HG02885 (cell line): Measurements from ENCODE around the gene NEAT1.

Experiments
- ATAC-seq: cut with Tn5 transposase; IDR thresholded peaks from one replicate; pipeline ENCODE4 v1.9.1; 2021; ENCODE audit warnings: mild to moderate bottlenecking; ENCODE audit not compliant: unreplicated experiment, poor library complexity

The NEAT1 gene

GRCh38 chr11:65432100-65432650, 9.6 kb downstream of the NEAT1 start:
- no peak for ATAC-seq

DNA sequence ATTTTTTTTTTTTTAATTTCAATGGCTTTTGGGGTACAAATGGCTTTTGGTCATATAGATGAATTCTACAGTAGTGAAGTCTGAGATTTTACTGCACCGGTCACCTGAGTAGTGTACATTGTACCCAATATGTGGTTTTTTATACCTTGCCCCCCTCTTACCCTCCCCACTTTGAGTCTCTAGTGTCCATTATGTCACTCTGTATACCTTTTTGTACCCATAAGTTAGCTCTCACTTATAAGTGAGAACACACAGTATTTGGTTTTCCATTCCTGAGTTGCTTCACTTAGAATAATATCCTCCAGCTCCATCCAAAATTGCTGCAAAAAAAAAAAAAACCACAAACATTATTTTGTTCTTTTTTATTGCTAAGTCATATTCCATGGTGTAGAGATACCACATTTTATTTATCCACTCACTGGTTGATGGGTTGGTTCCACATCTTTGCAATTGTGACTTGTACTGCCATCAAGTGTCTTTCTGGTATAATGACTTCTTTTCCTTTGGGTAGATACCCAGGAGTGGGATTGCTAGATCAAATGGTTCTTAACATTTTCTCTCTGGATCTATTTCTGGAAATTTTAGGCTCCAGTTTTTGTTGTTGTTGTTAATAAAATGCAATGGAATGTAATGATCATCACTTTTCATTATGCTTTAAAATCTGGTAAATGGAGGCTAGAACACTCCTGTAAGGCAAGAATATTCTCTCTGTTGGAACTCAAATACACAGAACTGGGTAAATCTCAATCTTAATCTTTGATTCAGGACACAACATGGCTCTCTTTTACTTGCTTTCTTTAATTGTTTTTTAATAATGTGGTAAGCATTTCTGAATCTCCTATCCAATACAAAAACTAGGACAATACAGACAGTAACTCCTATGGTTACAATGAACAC, 10.3 kb downstream of the NEAT1 start:
- no peak for ATAC-seq

DNA sequence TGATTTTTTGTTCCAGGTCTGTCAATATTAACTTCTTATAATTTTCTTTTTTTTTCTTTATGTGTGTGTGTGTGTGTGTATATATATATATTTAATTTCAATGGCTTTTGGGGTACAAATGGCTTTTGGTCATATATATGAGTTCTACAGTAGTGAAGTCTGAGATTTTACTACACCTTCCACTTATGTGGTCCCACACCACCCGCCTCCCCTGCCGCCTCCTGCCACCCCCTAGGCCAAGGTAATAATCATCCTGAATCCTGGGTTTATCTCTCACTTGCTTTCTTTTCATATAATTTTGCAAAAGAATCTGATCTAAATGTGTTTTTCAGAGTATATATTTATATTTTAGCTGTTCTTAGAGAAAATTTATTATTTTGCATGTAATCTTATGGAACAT, 11.1 kb downstream of the NEAT1 start:
- ATAC-seq: no peak

DNA sequence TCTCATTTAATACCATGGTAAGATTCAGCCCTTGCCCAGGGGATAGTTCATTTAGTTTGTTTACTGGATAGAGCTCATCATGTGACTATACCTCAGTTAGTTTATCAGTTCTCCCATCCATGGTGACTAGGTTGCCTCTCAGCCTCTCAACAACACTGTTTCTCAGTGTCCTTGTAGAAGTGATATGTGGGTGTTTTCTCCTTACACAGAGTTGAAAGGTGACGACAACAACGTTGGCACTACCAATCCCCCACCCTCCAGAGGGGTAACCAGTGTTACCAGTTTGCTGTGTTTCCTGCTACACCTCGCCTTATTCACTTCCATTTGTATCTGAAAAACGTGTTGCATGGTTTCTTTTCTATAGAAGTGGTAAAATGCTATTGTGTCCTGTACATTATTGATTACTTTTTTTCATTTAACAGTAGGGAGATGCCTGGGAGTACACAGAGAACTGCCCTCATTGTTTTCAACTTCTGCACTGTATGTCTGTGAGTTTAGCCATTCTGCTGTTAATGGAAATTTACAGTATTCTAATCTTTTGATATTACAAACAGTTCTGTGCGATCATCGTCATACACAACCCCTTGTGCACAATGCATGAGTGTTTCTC, 11.6 kb downstream of the NEAT1 start:
- no peak for ATAC-seq

DNA sequence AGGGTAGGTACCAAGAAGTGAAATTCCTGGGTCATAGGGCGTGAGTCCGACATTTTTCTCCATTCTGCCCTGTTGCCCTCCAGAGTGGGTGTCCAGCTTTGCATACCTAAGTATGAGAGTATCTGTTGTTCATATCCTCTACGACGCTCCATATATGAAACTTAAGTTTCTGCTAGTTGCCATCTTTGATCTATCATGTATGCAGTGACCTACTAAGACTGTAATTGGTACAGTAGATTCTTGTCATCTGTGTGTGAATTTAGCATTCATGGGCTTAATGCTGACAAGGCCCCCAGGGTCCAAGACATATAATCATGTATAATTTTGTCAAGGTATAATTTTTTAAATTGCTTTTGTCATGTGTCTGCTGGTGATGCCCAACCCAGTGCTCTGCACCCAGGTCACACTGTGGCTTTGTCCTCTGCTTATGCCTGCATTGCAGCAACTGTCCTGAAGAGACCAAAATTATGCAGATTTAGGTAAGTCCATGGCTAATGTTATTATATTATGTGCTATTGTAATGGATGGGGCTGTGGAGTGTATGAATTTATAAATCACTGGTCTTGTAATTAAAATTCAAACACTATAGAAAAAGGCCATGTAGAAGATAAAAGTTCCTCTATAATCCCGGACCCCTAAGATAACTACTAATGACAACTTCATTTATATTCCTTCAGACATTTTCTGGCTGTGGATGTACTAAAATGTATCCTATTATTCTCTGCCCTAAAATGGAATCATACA, 12.2 kb downstream of the NEAT1 start:
- no peak for ATAC-seq

- no peak for ATAC-seq
Measured at GRCh38 chr11:65435411-65435931, 12.9 kb downstream of the NEAT1 start.

DNA sequence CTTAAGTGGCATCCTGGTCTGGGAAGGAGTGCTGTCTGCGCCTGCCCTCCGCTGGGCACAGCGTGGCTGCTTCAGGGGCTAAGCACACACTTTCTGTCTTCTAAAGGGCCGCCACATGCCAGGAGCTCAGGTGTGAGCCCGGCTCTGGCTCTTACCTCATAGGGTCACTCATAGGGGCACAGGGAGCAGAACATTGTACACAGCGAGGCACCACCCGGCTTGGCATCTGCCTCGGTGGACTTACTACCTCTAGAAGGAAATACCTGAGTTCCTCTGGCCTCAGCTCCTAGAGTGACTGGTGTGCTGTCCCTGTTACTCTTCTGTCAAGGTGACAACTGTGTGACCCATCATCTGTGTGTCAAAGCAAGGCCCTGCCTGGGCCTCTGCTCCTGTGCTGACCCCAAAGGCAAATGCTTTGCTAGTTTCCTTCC, 13.4 kb downstream of the NEAT1 start:
- no peak for ATAC-seq

DNA sequence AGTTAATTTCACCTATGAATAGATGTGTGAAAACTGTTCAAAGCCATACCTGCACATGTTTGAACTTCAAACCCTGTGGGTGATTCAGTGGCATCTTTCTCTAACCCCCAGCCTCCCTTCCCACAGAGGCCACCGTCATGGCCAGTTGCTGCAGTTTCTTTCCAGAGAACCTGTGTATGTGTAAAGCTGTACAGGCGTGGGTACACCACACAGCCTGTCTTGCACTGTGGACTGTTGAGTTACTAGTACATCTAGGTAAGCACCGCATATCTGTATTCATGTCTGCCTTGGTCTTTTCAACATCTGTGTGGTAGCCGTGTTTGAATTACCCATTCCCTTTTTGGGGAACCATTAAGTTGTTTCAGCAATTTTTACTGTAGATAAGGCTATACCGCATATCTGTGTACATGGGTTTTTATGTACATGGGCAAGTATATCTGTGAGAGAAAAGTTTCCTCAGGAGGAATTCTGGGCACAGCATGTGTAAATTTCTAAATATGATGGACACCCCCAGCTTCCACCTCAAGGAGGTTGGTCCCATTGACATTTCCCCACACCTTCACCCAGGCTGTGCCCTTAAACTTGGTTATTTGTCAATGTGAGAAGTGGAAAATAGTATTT, 13.9 kb downstream of the NEAT1 start:
- ATAC-seq: no peak

DNA sequence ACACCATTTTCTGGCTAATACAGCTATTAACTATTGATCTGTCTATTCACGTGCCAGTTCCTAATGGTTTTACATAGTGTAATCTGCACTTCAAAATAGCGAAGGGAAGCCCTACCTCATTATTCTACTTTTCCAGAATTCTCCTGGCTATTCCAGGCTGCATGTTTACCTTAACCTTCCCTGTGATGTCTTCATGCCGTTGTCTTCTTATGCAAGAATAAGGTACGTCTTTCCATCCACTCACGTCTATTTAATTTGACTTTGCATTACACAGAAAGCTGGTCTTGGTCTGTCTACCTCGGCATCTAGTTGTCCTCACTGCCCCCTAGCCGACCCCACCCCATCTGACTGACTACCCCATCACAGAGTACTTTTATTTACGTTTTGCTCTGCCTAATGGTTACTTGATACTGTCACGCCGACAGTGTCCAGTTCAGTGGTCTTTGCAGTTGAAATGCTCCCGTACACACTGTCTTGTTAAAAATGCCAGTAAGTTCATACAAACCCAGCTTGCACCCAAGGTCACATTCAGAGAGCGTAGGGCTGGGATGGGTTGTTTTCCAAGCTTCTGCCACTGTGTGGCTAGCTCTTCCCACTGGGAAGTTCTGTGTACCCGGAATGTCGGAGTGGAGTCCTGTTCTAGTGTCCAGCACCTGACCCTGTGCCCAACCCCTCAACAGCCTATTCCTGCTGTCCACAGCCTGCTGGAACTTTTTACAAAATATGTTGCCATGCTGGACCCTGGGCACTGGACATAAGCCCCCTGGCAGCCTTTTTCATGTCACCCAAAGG, 15.0 kb downstream of the NEAT1 start:
- ATAC-seq: no peak

DNA sequence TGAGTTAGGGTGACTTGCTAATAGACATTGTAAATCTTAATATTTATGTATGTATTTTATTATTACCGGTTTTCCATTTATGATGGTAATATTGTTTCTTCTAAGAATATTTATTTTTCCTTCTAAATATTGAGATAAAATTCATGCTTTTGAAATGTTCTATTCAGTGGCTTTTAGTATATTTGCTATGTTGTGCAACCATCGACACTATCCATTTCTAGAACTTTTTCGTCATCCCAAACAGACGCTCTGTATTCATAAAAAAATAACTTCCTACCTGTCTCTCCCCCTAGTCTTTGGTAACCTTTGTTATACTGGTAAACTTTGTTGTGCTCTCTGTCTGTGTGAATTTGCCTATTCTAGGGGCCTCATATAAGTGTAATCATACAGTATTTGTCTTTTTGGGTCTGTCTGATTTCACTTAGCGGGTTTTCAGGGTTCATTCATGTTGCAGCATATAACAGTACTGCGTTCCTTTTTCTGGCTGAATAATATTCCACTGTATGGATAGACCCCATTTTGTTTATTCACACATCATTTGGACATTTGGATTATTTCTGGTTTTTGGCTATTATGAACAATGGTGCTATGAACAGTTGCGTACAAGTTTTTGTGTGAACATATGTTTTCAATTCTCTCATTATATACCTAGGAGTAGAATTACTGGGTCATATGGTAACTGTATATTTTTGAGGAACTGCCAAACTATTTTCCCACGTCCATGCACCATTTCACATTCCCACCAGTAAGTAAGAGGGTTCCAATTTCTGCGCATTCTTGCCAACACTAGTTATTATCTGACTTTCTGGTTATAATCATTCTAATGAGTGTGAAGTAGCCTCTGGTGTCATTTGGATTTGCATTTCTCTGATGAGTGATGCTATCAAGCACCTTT, 15.9 kb downstream of the NEAT1 start:
- no peak for ATAC-seq

DNA sequence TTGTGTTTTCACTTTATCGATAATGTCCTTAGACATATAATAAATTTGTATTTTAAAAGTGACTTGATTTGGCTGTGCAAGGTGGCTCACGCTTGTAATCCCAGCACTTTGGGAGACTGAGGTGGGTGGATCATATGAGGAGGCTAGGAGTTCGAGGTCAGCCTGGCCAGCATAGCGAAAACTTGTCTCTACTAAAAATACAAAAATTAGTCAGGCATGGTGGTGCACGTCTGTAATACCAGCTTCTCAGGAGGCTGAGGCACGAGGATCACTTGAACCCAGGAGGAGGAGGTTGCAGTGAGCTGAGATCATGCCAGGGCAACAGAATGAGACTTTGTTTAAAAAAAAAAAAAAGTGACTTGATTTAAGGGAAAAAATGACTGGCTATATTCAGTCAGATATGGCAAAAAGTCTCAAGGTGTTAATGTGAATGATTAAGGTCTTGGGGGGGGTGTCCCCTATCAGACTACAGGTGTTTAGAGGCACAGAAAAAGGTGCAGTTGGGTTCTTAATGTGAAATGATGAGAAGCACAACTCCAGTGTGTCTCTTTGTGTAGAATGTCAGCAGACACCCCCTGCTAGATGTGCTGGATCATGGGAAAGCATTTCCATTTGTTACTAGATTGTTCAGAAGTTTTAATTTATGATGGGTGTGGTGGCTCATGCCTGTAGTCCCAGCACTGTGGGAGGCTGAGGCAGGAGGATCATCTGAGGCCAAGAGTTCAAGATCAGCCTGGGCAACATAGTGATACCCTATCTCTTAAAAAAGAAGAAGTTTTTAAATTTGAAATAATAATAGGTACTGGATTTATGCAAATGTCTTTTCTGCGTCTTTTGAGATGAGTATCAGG, 17.0 kb downstream of the NEAT1 start:
- no peak for ATAC-seq

- ATAC-seq: peak; percentile 59
Measured at GRCh38 chr11:65440831-65441499, 18.4 kb downstream of the NEAT1 start.

- no peak for ATAC-seq
Measured at GRCh38 chr11:65442842-65443331, 20.3 kb downstream of the NEAT1 start.

GRCh38 chr11:65444314-65445051, 21.9 kb downstream of the NEAT1 start:
- ATAC-seq: no peak

- no peak for ATAC-seq
Measured at GRCh38 chr11:65445101-65445603, 22.6 kb downstream of the NEAT1 start.
